GM21723 (cell line): Measurements from ENCODE around the gene CADPS.

Experiments
- ATAC-seq: cut with Tn5 transposase; IDR thresholded peaks from one replicate; pipeline ENCODE4 v1.9.1; 2021; ENCODE audit warnings: mild to moderate bottlenecking, moderate library complexity; ENCODE audit not compliant: unreplicated experiment

CADPS gene

DNA sequence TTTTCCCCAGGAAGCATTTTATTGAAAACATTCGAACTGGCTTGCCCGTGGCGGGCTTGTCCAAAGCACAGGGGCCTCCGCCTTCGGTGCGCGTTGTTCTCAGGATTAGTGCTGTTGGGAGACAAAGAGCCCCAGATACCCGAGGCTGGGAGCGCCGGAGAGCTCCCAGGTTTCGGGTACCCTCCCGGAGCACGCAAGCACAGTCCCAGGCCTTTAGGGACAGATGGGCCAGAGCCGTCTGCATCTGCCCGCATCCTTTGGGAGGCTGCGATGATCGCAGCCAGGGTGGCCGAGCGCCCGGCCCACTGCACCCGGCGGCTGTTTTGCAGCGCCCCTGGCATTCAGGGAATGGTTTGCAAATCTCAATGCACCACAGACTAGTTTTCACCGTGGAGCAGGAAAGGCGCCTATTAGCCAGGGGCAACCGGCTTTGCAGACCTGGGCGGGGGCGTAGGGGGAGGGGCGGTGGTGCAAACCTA lies 496.9 kb downstream of the CADPS start:
- ATAC-seq = no peak

DNA sequence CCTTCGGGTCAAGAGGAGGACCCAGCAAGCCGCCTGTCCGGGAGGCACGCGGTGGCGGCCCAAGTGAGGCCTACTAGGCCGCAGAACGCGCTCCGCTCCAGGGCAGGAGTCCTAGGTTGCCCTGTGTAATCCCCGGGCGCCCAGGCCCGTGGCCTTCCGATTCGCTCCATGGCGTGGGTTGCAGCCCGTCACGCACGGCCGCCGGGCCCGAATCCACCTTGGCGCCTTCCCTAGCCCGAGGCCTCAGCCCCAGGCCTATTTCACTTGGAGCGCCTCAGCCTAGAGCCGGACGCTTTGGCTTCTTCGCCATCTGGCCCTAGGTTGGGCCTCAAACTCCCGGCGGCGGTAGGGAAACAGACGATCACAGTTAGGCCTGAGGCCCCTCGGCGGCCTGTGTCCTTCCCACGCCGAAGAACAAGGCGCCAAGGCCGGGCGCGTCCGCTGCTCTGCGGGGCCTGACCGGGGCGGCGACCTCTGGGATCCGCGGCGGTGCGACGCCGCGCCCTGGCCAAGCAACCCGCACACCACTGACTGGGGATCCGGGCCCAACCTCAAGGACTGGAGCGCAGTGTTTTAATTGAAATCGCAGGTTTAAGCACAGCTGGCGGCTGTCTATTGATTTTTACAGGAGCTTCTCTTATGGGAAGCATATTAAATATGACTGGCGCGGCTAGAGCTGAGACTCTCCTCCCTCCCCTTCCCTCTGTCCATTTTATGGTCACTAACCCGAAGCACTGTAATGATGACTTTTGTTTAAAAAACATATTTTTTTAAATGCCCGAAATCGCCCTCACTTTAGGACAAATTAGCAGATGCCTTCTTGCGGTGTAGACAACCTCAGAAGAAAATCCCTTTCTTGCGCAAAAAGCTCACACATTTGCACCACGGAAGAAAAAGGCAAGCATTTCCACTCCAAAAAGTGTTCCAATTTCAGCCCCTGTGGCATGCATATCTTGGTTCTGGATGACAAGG lies 498.0 kb downstream of the CADPS start:
- no peak for ATAC-seq

DNA sequence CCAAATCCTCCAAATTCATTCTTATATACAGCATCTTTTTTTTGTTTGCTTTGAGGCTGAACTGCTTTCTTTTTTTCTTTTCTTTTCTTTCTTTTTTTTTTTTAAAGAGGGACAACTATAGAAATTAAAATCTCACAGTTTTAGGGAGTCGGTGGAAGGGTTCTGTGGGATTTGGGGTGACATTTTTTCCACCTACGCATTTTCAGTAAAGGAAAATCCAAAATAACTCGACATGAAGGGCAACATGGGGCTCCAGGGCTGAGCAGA lies 498.8 kb downstream of the CADPS start:
- no peak for ATAC-seq

DNA sequence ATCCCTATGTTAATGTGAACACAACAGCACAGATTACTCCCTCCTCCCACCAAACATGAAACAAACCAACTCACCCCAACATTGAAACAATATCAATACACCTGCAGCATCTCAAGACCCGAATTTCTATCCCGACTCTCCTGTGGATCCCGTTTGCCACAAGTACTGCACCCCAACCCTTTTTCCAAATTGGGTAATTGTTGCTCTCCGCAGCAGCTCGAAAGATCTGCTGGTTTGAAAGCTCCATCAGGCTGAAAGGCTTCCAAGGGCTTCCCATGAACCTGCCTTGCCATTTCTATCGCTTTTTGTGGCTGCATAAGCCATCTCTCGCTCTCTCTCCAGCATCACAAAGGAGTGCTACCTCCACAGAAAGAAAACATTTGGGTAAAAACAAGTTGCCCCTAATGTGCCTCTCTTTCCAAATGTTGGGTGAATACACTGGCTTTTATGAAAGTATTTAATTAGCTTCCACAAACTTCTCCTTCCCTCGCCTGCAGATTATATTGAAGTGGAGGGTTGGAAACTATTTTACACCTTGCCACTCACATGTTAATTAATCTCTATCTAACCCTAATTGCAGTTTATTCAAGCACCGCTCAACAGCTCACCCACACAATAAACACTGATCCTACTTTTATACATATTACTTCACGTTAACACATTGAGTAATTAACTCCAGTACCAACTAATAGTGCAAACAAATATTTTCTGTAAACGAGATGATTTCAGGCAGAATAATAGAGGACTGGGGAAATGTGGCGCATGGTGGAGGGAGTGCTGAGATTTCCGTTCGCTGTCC lies 499.4 kb downstream of the CADPS start:
- no peak for ATAC-seq

DNA sequence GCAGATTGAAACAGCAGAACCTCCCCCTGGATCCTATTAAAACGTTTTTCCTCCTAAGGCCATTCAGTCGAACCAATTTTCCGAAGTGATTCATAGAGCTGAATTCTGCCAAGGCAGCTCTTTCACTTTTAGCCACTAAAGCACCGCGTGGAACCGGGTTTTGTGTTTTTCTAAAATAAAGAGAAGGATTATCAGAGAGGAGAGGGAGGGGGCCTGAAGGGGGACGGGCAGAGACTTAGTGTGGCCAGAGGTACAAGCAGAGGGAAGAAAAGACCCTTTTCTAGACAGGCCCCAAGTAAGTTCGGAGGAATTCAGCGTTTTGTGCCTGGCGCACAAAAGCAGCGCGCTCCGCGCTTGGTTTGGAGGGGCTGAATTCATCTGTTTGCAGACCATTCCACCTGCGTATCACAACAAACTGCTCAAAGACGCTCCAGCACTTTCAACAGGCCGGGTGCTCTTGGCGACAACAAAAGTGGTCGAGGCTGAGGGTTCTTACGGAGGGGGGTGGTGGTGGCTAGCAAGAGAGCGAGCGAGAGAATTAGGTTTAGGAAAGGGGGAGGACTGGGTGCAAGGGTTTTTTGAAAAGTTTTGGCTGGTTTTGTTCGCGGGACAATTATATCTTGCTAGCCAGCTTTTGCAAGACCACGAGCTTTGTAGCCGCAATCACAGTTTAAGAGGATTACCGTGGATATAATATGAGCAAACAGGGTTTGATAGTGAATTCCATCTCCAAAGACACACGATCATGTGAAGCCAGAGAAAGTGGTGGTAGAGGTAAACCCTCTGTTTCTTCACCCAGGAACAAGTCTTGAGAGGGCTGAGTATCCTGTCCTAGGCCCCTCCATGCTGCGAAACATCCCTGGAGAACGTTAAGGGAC lies 500.6 kb downstream of the CADPS start:
- no peak for ATAC-seq

DNA sequence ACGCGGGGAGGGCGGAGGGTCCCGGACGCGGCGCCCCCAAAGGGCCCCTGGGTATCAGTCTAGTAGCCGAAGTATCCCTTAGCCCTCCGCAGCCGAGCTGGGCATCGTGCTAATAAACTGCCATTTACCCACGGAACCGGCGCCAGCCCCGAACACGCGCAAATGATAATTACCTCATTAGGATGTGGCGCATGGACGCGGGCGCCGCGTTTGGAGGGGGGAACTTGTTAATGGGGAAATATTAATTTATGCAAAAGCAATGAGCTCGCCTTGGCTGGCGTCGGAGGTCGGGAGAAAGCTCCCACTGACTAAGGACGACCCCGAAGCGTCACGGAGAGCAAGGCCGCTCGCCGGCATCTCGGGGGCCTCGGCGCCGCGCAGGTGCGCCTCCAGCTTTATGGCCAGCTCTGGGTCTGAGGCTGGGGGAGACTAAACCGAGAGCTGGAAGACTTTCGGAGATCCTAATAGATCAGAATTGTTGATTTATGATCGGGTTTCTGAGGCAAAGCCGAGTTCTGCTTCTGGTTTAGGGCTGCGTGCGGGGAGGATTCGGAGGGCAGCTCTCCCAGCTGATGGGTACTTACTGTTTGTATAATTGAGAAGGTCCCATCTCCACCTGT lies 501.4 kb downstream of the CADPS start:
- no peak for ATAC-seq

DNA sequence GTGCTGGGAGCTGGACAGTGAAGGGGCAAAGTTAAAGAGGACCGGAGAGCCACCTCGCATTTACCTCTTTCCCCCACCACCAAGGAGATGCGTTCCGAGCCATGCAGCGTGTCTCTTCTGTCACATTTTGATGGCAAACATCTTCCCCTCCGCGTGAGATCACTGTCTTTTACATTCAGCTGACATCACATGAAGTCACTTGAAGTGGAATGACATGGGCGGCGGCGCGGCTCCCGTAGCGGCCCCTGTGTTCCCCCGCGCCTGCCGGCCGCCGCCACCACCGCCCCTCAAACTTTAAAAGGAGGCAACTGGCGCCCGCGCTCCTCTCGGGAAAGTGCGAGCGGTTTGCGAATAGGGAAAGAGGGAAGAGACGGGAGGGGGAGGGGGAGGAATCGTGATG lies 502.0 kb downstream of the CADPS start, which contains the start of gene FEZF2:
FEZF2 (minus strand) TSS at position 336 of the 400 bp plus-strand sequence. CDS start 682 bp downstream, outside the sequence.
- ATAC-seq = no peak

DNA sequence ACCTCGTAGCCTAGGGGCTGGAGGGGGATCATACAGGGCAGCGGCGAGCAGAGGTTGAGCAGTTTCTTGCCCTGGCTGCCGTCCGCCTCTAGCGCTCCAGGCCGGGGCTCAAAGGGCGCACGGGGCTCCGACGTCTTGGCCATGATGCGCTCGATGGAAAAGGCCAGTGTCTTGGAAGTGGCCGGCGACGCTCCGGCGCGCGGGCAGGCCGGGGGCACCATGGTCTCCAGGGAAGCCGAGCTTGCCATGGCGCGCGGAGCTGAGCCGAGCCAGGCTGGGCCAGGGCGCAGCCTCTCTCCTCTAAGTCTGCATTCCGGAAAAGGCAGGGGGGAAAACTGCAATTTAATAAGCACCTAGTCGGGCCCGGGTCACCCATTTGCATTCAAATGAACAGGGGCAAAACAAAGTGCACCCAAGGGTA lies 502.6 kb downstream of the CADPS start:
- ATAC-seq = no peak

DNA sequence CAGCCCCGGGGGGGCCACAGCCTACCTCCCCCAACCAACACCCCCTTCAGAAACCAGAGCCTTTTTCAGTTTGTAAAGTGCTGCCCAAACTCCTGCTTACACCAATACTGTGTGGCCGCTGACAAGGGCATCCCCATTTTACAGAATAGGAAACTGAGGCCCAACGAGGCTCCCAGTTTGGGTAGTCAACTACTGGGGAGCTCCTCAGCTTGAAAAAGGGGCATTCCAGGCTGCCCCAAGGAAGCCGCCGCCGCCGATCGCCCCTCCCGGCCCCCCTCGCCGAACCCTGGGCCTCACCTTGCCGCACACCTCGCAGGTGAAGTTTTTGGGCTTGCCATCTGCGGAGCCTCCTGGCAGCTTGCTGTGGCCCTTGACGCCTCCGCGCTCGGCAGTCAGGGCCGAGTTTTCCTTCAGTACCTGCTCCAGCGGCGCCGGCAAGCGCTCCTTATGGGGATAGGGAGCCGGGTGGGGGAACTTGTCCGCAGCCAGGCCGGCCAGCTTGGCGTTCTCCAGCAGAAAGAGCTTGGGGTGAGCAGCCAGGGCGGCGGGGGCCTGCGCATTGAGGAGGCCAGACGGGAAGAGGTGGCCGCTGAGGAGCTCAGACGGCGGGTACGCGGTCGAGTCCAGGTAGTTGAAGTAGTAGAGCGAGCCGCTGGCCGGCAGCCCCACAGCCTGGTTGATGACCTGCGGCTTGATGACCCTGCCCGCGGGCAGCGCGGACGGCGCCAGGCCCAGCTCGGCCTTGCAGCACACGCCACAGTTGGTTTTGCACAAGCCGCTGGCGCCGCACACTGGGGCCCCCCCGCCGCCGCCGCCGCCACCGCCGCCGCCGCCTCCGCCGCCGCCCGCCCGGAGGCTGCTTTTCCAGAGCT lies 503.3 kb downstream of the CADPS start:
- ATAC-seq = no peak

DNA sequence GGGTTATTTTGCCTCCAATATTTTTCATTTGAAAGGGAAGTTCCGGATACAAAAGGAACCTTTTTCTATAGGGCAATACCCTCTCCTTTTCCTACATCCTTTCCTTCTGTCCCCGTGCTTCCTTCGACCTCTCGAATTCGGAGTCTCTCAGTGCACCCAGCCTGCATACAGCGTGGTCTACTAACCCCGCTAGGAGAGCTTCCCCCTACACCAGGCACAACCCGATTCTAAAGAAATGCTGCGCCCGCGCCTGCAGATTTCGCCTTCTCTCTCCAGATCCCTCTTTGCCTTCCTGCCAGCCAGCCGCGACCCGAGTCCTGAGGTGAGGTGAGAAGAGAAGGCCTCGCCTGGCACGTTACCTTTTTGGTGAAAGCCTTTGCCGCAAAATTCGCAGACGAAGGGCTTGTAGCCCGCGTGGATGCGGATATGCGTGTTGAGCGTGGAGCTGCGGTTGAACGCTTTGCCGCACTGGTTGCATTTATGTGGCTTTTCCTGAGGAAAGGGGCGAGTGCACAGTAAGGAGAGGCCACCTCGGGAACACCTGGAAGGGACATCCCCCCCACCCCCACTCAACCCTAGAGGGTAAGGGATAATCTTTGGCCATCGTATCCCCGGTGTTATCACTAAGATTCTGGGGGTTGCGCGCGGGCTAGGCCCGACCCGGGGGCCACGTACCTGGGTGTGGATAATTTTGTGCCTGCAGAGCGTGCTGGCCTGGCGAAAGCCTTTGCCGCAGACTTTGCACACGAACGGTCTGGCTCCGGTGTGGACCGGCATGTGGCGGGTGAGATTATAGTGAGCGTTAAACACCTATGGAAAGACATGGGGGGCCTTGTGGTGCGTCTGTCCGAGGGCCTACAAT lies 504.1 kb downstream of the CADPS start:
- ATAC-seq = no peak

DNA sequence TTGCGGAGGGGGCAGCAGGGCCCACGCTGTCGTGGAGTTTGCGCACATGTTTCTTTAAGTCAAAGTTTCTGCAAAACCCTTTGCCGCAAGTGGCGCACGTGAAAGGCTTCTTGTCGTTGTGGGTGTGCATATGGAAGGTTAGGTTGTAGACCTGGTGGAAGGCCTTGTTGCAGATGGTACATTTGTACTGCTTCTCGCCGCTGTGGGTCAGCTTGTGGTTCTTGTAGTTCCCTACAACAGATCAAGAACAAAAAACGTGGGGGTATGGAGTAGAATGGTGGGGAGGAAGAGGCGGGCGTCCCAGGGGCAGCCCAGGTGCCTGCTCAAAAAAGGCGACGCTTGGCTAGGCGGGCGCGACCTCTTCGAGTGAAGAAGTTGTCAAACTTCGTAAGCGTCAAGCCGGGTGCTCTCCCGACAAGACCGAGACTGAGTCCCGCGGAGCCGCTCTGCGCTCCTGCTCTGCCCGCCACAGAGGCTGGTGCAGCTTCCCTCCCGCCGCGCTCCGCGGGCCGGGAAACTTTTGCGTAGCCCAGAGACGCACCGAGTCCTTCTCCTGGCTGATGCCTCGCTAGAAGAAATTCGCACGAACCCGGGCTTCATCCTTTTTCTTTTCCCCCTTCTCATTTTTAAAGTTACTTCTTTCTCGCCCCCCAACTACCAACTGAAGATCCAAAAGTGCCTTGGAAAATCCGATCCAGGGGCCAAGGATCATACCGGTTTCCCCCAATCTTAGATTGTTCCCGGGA lies 504.9 kb downstream of the CADPS start:
- ATAC-seq = no peak

DNA sequence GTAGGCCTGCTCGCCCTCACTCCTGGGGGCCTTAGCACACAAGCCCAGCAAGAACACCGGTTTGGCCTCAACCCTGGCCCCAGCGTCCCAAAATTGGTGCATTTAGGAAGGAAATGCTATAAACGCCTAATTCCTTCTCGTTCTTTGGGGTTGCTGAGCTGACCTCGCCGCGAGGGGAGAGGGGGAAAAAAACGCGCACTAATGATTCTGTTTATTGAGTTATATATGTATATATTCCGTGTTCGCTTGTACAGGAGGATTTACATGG lies 505.8 kb downstream of the CADPS start:
- ATAC-seq = no peak

DNA sequence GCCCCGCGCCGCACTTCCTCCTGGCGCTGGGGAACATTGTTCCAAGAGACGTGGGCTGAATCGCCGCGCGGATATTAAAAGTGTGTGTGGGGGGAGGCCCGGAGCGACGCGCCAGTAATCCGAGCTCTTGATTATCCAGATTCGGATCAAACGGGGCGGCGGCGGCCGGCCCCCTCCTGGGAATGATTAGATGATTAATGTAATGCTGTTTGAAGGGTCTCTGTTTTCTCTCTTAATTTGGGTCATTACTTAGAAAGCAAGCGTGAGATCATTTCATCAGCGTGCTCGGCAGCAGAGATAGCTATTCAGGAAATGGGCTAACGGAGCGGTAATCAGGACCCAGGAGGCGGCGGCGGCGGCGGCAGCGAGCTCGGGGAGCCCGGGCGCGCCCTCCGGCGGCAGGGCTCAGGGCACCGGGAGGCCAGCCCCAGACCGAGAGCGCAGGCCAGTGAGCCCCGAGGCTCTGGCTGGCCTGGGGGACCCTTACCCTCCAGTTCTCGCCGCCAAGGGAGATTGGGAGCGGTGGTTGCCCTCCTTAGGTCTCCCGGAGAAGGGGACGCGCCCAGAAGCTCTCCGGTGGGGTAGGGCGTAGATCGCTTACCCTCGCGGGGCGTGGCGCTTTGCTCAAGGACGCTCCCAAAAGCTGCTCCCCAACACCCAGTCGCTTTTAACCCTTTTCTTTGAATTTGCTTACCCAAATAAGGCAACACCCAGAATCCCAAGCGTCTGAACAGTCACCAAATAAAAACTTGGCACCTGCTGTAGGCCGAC lies 506.3 kb downstream of the CADPS start:
- ATAC-seq = no peak

DNA sequence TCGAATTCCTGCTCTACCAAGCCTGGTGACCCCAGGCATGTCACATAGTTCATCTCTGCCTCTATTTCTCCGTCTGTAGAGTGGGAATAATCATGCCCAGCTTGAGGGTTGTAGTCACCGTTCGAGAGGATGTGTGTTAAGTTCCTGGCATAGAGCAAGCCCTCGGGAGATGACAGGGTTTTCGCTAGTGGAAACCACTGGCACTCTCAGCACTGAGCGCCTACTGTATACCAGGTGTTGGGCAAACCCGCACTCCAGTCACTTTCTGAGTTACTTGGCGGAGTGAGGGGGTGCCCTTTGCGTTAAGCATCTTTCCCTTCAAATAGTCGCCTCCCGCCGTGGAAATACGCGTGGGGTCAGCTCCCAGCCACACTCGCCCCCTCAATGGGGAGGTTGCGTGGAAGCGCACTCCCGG lies 506.9 kb downstream of the CADPS start:
- no peak for ATAC-seq

DNA sequence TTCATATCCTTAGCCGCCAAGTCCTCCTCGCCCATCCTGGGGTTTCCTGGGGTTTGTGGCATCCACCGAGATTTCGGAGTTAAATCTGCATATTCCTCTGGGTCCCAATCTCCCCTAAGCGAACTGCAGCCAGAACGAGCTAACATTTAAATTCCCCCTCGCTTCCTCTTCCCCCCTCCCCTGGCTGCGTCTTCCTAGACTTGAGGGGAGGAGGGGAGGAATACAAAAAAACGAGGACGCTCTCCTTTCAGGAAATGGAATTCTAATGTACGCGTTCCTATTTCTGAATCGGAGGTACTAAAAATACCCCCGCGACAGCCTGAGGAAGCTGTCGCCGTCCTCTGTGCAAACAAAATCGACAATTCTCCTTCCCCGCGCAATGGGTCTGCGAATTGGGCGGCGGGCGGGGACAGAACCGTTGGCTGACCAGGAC lies 507.4 kb downstream of the CADPS start:
- no peak for ATAC-seq

DNA sequence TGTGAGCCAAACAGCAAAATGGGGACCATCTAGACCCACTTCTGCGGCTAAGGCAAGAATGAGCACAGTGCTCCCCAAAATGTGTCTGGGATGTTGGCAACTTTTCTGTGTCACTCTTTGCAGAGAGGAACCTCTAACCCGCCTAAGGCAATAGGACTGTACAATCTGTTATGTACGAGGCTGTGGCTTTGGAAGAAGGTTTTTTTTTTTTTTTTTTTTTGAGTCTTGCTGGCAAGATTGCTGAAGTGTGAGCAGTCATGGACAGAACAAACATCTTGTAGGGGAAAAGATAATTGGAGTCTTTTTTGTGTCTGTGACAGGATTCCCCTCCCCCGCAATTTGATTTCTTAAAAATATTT lies 509.1 kb downstream of the CADPS start:
- ATAC-seq = no peak

DNA sequence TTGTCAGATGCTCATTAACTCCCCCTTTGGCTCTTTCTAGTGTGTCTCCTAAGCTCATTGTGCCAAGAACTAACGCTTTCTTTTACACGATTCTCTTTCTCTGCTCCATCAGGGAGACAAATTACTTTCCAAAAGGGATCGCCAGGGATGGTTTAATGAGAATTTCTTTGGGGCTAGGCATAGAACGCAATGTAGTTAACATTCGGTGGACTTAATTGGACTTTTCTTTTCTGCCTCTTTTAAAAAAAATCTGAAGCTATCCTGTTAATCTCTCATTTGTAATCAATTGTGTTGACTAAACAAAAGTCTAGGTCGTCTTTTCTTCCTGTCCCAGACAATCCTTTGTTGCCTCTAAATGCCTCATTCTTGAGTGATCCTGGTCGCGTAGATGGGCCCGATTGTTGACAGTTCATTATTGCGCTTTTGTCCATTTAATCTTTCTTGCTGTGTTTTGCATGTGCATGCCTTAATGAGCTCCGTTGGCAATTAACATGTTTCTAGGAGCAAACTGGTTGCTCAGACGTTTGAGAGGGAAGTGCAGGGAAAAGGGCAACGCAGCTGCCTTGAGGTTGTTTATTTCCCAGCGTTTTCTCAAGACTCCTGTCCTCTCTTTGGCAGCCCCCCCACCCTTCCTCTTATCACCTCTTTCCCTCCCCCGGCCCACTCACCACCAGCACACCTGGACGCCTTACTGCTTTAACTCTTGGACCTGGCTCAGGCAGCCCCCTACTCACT lies 509.7 kb downstream of the CADPS start:
- no peak for ATAC-seq
